HG03565 (cell line): ENCODE results near the gene HYLS1.

Source experiments
- ATAC-seq: cut with Tn5 transposase; IDR thresholded peaks from one replicate; pipeline ENCODE4 v1.9.1; 2021; ENCODE audit warnings: mild to moderate bottlenecking, moderate library complexity; ENCODE audit not compliant: unreplicated experiment

The HYLS1 gene

DNA sequence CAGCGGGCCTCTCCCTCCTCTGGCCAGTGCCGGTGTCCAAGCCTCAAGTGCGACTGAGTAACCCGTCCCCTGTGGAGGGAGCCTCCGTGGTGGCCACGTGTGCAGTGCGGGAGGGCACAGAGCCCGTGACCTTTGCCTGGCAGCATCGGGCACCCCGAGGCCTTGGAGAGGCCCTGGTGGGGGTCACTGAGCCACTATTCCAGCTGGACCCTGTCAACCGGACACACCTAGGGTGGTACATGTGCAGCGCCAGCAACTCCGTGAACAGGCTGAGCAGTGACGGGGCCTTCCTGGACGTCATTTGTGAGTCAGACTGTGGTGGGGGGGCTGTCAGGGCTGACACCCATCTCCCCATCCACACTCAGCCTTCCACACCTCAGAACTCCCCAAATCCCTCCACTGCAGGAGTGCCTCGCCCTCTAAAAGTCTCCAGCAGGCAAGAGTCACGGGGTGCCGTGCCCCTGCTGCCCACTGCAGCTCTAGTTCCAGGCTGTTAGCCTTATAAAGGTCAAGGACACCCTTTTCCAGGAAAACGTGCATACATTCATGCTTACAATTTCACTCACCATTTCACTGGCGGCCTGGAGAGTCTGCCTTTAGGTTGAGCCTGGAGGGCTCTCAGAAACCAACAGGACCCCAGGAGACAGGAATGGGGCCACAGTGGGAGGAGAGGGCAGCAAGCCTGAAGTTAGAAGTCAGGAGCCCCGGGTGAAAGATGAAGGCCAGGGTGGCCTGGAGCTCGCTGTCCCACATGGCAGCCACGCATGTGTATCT lies 61.0 kb downstream of the HYLS1 start:
- no peak for ATAC-seq

DNA sequence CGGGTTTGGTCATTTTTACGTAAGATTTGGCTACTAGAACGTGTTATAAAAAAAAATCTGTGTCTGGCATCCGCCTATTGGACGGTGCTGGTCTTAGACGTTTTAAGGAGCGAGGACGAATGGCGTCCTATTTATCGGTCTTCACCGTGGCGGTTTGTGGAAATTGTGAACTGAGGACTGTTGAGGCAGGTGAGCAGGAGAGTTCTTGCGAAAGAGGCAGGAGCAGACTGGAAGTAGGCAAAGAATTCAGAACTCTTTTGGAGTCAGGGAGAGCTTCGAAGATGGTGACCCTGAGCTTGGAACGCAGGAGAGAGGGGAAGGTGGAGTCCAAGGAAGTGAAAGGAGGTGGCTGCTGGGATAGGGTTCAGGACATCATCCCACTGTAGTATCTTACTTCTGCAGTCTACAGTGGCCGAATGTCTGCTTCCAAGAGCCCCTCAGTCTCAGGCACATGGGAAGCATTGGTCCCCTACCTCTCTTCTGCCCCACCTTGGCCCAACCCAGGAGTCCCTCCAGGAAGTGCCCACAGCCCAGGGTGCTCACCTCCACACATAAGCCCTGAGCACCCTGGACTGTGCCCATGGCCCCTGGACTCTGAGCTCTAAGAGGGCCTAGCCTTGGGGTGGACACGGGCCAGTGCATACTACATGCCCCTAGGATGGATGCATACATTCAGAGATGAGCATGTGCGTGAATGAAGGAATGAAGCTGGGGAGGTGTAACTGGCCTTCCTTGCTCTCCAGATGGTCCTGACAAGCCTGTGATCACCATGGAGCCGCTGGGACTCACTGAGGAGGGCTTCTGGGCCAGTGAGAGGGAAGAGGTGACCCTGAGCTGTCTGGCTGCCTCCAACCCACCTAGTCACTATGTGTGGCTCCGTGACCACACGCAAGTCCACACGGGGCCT lies 62.1 kb downstream of the HYLS1 start:
- ATAC-seq, result no peak

DNA sequence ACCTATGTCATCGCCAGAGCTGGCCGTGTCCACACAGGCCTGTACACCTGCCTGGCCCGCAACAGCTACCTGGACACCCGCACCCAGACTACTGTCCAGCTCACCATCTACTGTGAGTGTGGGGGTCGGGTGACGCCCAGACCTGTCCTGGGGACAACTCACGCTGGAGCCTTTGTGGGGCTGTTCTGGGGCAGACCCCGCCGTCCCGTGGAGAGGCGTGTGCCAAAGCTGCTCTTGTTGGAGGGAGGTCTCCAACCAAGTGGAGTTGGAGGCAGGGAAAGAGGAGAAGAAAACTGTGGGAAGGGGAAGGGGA lies 62.7 kb downstream of the HYLS1 start:
- ATAC-seq, result no peak
